ENCODE measurements around the gene BIRC5.

- no peak for TF ChIP-seq CTCF (IDR thresholded peaks at IDR 0.05)
- TF ChIP-seq POLR2AphosphoS5 (IDR thresholded peaks at IDR 0.05) = no peak
- no peak for TF ChIP-seq POLR2A (IDR thresholded peaks at IDR 0.05)
- no peak for TF ChIP-seq EP300 (IDR thresholded peaks at IDR 0.05)
These were observed 36.1 kb downstream of the BIRC5 start for GRCh38 chr17:78249818-78250806.

All from upper lobe of left lung (tissue), 4 donors.